ENCODE results near the gene TBXAS1.

TBXAS1 gene

GRCh38 chr7:139990142-139990535 is 161.1 kb downstream of the TBXAS1 start:
- TF ChIP-seq, protein P1, sequence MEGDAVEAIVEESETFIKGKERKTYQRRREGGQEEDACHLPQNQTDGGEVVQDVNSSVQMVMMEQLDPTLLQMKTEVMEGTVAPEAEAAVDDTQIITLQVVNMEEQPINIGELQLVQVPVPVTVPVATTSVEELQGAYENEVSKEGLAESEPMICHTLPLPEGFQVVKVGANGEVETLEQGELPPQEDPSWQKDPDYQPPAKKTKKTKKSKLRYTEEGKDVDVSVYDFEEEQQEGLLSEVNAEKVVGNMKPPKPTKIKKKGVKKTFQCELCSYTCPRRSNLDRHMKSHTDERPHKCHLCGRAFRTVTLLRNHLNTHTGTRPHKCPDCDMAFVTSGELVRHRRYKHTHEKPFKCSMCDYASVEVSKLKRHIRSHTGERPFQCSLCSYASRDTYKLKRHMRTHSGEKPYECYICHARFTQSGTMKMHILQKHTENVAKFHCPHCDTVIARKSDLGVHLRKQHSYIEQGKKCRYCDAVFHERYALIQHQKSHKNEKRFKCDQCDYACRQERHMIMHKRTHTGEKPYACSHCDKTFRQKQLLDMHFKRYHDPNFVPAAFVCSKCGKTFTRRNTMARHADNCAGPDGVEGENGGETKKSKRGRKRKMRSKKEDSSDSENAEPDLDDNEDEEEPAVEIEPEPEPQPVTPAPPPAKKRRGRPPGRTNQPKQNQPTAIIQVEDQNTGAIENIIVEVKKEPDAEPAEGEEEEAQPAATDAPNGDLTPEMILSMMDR (IDR thresholded peaks at IDR 0.05; ENCODE audit: extremely low read depth, insufficient read depth, missing control alignments) = no peak
- in situ Hi-C loops (cut with MboI; ENCODE audit: low pct_unique_long_range_greater_than_20kb, low sequenced_read_pairs, unreplicated experiment) = no loop called here
- no peak for DNase-seq (ENCODE audit: low spot score)

- in situ Hi-C loops (cut with MboI; ENCODE audit: low pct_unique_long_range_greater_than_20kb, low sequenced_read_pairs, unreplicated experiment) = no loop called here
- no peak for DNase-seq (ENCODE audit: low spot score)
- TF ChIP-seq, protein P1 (IDR thresholded peaks at IDR 0.05; ENCODE audit: extremely low read depth, insufficient read depth, missing control alignments) = no peak
Measured at GRCh38 chr7:139990571-139991268, 161.7 kb downstream of the TBXAS1 start.

DNA sequence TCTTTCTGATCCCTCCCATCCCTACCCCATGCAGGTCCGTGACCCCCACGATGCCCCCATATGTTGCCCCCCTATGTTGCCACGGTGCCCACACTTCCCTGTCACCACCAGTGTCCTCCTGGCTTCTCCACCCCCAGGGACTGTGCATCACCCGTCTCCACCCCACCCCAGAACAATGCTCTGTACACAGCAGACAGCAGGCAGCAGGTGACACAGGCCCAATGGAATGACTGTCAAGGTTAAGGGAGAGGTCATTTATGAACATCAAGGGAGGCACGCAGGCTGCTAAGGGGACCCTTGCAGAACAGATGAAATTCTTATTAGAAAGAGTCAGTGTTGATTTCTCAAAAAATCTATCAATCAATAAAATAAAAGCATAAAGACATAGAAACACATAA is 162.2 kb downstream of the TBXAS1 start:
- TF ChIP-seq, protein P1 (IDR thresholded peaks at IDR 0.05; ENCODE audit: extremely low read depth, insufficient read depth, missing control alignments) = no peak
- in situ Hi-C loops (cut with MboI; ENCODE audit: low pct_unique_long_range_greater_than_20kb, low sequenced_read_pairs, unreplicated experiment) = no loop called here
- DNase-seq (ENCODE audit: low spot score) = no peak

DNA sequence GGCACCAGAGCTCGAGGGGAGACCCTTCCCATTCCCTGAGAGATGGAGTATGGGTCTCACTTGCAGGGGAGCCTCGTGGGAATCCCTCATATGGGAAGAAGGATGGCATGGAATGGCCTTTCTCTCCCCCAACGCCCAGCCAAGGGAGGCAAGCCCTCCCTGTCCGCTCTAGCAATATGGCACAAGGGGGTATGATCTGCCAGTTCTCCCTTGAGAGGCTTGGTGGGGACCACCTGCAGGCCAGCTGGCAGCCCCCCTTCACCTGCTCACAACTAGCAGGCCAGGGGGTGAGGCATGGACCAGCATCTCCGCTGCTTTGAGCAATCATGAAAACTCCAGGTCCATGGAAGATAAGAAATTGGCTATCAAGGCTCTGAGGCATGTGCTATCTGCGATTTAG is 162.8 kb downstream of the TBXAS1 start:
- in situ Hi-C loops (cut with MboI; ENCODE audit: low pct_unique_long_range_greater_than_20kb, low sequenced_read_pairs, unreplicated experiment) = no loop called here
- DNase-seq (ENCODE audit: low spot score) = no peak
- TF ChIP-seq, protein P1 (IDR thresholded peaks at IDR 0.05; ENCODE audit: extremely low read depth, insufficient read depth, missing control alignments) = no peak

- DNase-seq (ENCODE audit: low spot score) = no peak
- in situ Hi-C loops (cut with MboI; ENCODE audit: low pct_unique_long_range_greater_than_20kb, low sequenced_read_pairs, unreplicated experiment) = no loop called here
Measured at GRCh38 chr7:139992353-139993044, 163.4 kb downstream of the TBXAS1 start.

GRCh38 chr7:139993169-139993568 is 164.1 kb downstream of the TBXAS1 start:
- DNase-seq (ENCODE audit: low spot score) = no peak
- in situ Hi-C loops (cut with MboI; ENCODE audit: low pct_unique_long_range_greater_than_20kb, low sequenced_read_pairs, unreplicated experiment) = no loop called here
- TF ChIP-seq, protein P1 (IDR thresholded peaks at IDR 0.05; ENCODE audit: extremely low read depth, insufficient read depth, missing control alignments) = no peak

More at GRCh38 chr7:139992353-139993044, 163.4 kb downstream of the TBXAS1 start:
- TF ChIP-seq, protein P1 (IDR thresholded peaks at IDR 0.05; ENCODE audit: extremely low read depth, insufficient read depth, missing control alignments) = no peak

All from GM13977 (cell line).